GM12878 (cell line): ENCODE results near the gene MCTP2. TPM values are rescaled to one million over a fixed set of nuclear protein-coding genes. Genes with fewer than 3 reads are reported as not detected.

Experiments used
- ATF7 ChIP-seq: fragments of 450-650 bp; IDR thresholded peaks from 2 replicates; pipeline ENCODE4 v1.6.1; 2016; ENCODE audit warnings: low read depth, mild to moderate bottlenecking
- BCL11A ChIP-seq: IDR thresholded peaks from 2 replicates; pipeline ENCODE4 v1.6.1; 2011; ENCODE audit warnings: low read depth, low read length
- CBX3 ChIP-seq: fragments of 200-600 bp; sonication (generic); IDR thresholded peaks from 2 replicates; pipeline ENCODE4 v1.6.1; 2016; ENCODE audit warnings: low read depth, borderline replicate concordance
- CEBPB ChIP-seq, 2 experiments: fragments of 150-350 bp in 1 of 2; IDR thresholded peaks; 2 replicates each; pipeline ENCODE4 v1.6.1; 2012 to 2014; ENCODE audit warnings: low read depth in 2 of 2, low read length in 2 of 2, borderline replicate concordance in 1 of 2, inconsistent platforms in 1 of 2
- DPF2 ChIP-seq: fragments of 450-650 bp; IDR thresholded peaks from 2 replicates; pipeline ENCODE4 v1.6.1; 2017; ENCODE audit warnings: mild to moderate bottlenecking
- FOXM1 ChIP-seq: IDR thresholded peaks from 2 replicates; pipeline ENCODE4 v1.6.1; 2012; ENCODE audit warnings: low read depth, mild to moderate bottlenecking, inconsistent platforms, low read length, moderate library complexity
- IKZF1 ChIP-seq: fragments of 450-650 bp; conservative IDR thresholded peaks from 2 replicates; pipeline ENCODE4 v1.6.1; 2017; ENCODE audit warnings: antibody characterized with exemption, mild to moderate bottlenecking
- IKZF2 ChIP-seq, 2 experiments: fragments of 450-650 bp; IDR thresholded peaks; 2 replicates each; pipeline ENCODE4 v1.6.1; 2017; ENCODE audit warnings: mild to moderate bottlenecking in 2 of 2, moderate library complexity in 2 of 2
- JUNB ChIP-seq: IDR thresholded peaks from 2 replicates; pipeline ENCODE4 v1.6.1; 2016; ENCODE audit warnings: antibody characterized with exemption, mild to moderate bottlenecking
- JUND ChIP-seq: IDR thresholded peaks from 2 replicates; pipeline ENCODE4 v1.6.1; 2012; ENCODE audit warnings: low read depth, mild to moderate bottlenecking, low read length, improper control_type of control experiment, moderate library complexity
- KLF5 ChIP-seq: fragments of 450-650 bp; IDR thresholded peaks from 2 replicates; pipeline ENCODE4 v1.6.1; 2014; ENCODE audit warnings: mild to moderate bottlenecking; ENCODE audit not compliant: partially characterized antibody
- MTA2 ChIP-seq: fragments of 450-650 bp; IDR thresholded peaks from 2 replicates; pipeline ENCODE4 v1.6.1; 2016; ENCODE audit warnings: low read depth, mild to moderate bottlenecking, moderate library complexity
- NR2C1 ChIP-seq: fragments of 450-650 bp; IDR thresholded peaks from 2 replicates; pipeline ENCODE4 v1.6.1; 2017; ENCODE audit warnings: antibody characterized with exemption, mild to moderate bottlenecking, moderate library complexity
- PKNOX1 ChIP-seq: fragments of 450-650 bp; IDR thresholded peaks from 2 replicates; pipeline ENCODE4 v1.6.1; 2016; ENCODE audit warnings: mild to moderate bottlenecking
- POU2F2 ChIP-seq: IDR thresholded peaks from 3 replicates; pipeline ENCODE4 v1.6.1; 2011; ENCODE audit warnings: low read depth, mild to moderate bottlenecking, low read length, borderline replicate concordance
- RELA ChIP-seq: fragments of 450-650 bp; IDR thresholded peaks from 2 replicates; pipeline ENCODE4 v1.8.0; 2014; ENCODE audit warnings: borderline replicate concordance; ENCODE audit not compliant: partially characterized antibody
- SMC3 ChIP-seq: IDR thresholded peaks from 2 replicates; pipeline ENCODE4 v1.6.1; 2011; ENCODE audit warnings: low read length, improper control_type of control experiment, borderline replicate concordance
- SRF ChIP-seq, 2 experiments: IDR thresholded peaks; 2 replicates each; pipeline ENCODE4 v1.6.1; 2011; ENCODE audit warnings: low read depth in 2 of 2, low read length in 2 of 2, mild to moderate bottlenecking in 1 of 2, moderate library complexity in 1 of 2
- WRNIP1 ChIP-seq: IDR thresholded peaks from 2 replicates; pipeline ENCODE4 v1.6.1; 2011; ENCODE audit warnings: low read depth, low read length, improper control_type of control experiment, borderline replicate concordance
- ZNF592 ChIP-seq: fragments of 450-650 bp; IDR thresholded peaks from 2 replicates; pipeline ENCODE4 v1.6.1; 2017; ENCODE audit warnings: mild to moderate bottlenecking, moderate library complexity
- polyA plus RNA-seq, 11 experiments: library from polyadenylated mRNA; depleted of rRNA in 4 of 11; unstranded in 6 of 11; stranded (reverse) in 5 of 11; fragments of >200 nt; fragmentation: Nextera tagmentation in 4 of 11; fragmentation: Illumina TruSeq in 1 of 11; extraction: Ambion mirVana in 4 of 11; extraction: Trizol in 1 of 11; gene quantifications; 1 replicate in 1 of 11; 2 replicates in 10 of 11; pipeline versions ENCODE4 v1.2.1 to v1.2.3, GENCODE V29; 2011 to 2016; ENCODE audit warnings: inconsistent platforms in 2 of 11, missing spikeins in 2 of 11, low read depth in 1 of 11
- total RNA-seq, 4 experiments: library from RNA; depleted of rRNA in 3 of 4; stranded (reverse); fragments of >200 nt in 3 of 4; fragmentation: Illumina TruSeq in 1 of 4; extraction: Trizol in 1 of 4; gene quantifications; 2 replicates each; pipeline versions ENCODE4 v1.2.1 to v1.2.3, GENCODE V29; 2013 to 2021
- TF ChIP-seq, protein P1 (sequence below): fragments of 450-650 bp; IDR thresholded peaks from 2 replicates; pipeline ENCODE4 v1.6.1; 2017; ENCODE audit warnings: mild to moderate bottlenecking, low read depth, inconsistent platforms; ENCODE audit not compliant: poor library complexity, severe bottlenecking

Gene MCTP2
- total and polyA plus RNA-seq, 10 of the 15 experiments (the other 5 are each of a cell fraction or from before 2014, with no cell fraction given) = 0.24 to 48.5 (median 0.88) TPM

- TF ChIP-seq, protein P1, sequence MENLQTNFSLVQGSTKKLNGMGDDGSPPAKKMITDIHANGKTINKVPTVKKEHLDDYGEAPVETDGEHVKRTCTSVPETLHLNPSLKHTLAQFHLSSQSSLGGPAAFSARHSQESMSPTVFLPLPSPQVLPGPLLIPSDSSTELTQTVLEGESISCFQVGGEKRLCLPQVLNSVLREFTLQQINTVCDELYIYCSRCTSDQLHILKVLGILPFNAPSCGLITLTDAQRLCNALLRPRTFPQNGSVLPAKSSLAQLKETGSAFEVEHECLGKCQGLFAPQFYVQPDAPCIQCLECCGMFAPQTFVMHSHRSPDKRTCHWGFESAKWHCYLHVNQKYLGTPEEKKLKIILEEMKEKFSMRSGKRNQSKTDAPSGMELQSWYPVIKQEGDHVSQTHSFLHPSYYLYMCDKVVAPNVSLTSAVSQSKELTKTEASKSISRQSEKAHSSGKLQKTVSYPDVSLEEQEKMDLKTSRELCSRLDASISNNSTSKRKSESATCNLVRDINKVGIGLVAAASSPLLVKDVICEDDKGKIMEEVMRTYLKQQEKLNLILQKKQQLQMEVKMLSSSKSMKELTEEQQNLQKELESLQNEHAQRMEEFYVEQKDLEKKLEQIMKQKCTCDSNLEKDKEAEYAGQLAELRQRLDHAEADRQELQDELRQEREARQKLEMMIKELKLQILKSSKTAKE = peak; percentile 82
- TF ChIP-seq KLF5 = peak; percentile 20
- TF ChIP-seq ZNF592 = no peak
- no peak for TF ChIP-seq JUNB
- peak; percentile 91 to 95 for TF ChIP-seq IKZF2 (IDR thresholded peaks at IDR 0.05)
- TF ChIP-seq FOXM1 = peak; percentile 51; the same call in 1 of the 2 replicates
- TF ChIP-seq DPF2 = peak; percentile 79
- no peak for TF ChIP-seq SMC3
- peak; percentile 91 for TF ChIP-seq IKZF1
- peak; percentile 63; the same call in 1 of the 2 replicates for TF ChIP-seq ATF7
- no peak for TF ChIP-seq CEBPB (IDR thresholded peaks at IDR 0.05; ENCODE audit: borderline replicate concordance in 1 of 2, low read depth in 2 of 2, low read length in 2 of 2)
- TF ChIP-seq NR2C1 = 0 out of 2 replicates have a peak, but pooled peaks have one; percentile 15
- no peak for TF ChIP-seq JUND
- TF ChIP-seq BCL11A = peak; percentile 84
- no peak for TF ChIP-seq CBX3
- TF ChIP-seq POU2F2 = 0 out of 3 replicates have a peak, but pooled peaks have one; percentile 16
- no peak for TF ChIP-seq SRF (IDR thresholded peaks at IDR 0.05; ENCODE audit: low read depth in 2 of 2, low read length in 2 of 2)
- peak; percentile 54; the same call in 1 of the 2 replicates for TF ChIP-seq PKNOX1
- no peak for TF ChIP-seq RELA
- TF ChIP-seq MTA2 = peak; percentile 96
- no peak for TF ChIP-seq WRNIP1
Measured at GRCh38 chr15:94229591-94230369, 1.6 kb upstream of the MCTP2 start (continued).
